ENCODE results near the gene MIS18A.

- no peak for TF ChIP-seq CTCF (IDR thresholded peaks at IDR 0.05)
- TF ChIP-seq ZNF317 (CRISPR knock-in tag; IDR thresholded peaks at IDR 0.05; ENCODE audit: borderline replicate concordance, low read depth): no peak
- no peak for TF ChIP-seq ZBTB21 (CRISPR knock-in tag; IDR thresholded peaks at IDR 0.05; ENCODE audit: borderline replicate concordance)
- no peak for TF ChIP-seq MAX (CRISPR knock-in tag; IDR thresholded peaks at IDR 0.05)
- no peak for TF ChIP-seq ETV6 (CRISPR knock-in tag; IDR thresholded peaks at IDR 0.05)
- TF ChIP-seq ZNF263 (CRISPR knock-in tag; IDR thresholded peaks at IDR 0.05; ENCODE audit: low read depth): no peak
Observed at GRCh38 chr21:32311621-32312020, 32.8 kb upstream of the MIS18A start.

Measured in WTC11 (cell line).